Activated naive CD8-positive, alpha-beta T cell treated with anti-CD3 and anti-CD28 coated beads, Interleukin-2, amount 50 U/mL, for 16 hours (primary cell): ENCODE measurements around the gene ZKSCAN1.
"Not testable (repeated sequence)": the region's sequence is repeated elsewhere in the genome, so short reads cannot be mapped to it uniquely, and the experiment has no call there.

Experiments
- DNase-seq: peaks from one replicate; pipeline ENCODE4 v3.0.0-alpha.2; 2020; ENCODE audit warnings: low read depth, low spot score

ZKSCAN1 gene

GRCh38 chr7:100003711-100004661, 11.4 kb upstream of the ZKSCAN1 start:
- DNase-seq = no peak

- DNase-seq = no peak
Observed at GRCh38 chr7:100007887-100008286, 7.5 kb upstream of the ZKSCAN1 start.

- DNase-seq = no peak
Observed at GRCh38 chr7:100008525-100008924, 6.9 kb upstream of the ZKSCAN1 start.

- DNase-seq = not testable (repeated sequence)
Observed at GRCh38 chr7:100009952-100010351, 5.4 kb upstream of the ZKSCAN1 start.

- no peak for DNase-seq
Observed at GRCh38 chr7:100010901-100011300, 4.5 kb upstream of the ZKSCAN1 start.

GRCh38 chr7:100011516-100011915, 3.9 kb upstream of the ZKSCAN1 start:
- no peak for DNase-seq

- not testable (repeated sequence) for DNase-seq
Observed at GRCh38 chr7:100012385-100013327, 2.7 kb upstream of the ZKSCAN1 start.

- no peak for DNase-seq
Observed at GRCh38 chr7:100013328-100013676, 2.1 kb upstream of the ZKSCAN1 start.

GRCh38 chr7:100016215-100016901, 962 bp downstream of the ZKSCAN1 start:
- no peak for DNase-seq

GRCh38 chr7:100017300-100017699, 1.9 kb downstream of the ZKSCAN1 start:
- DNase-seq = no peak

- no peak for DNase-seq
Observed at GRCh38 chr7:100017875-100018274, 2.5 kb downstream of the ZKSCAN1 start.

- DNase-seq = no peak
Observed at GRCh38 chr7:100019908-100020307, 4.5 kb downstream of the ZKSCAN1 start.

- no peak for DNase-seq
Observed at GRCh38 chr7:100021297-100021696, 5.9 kb downstream of the ZKSCAN1 start.

GRCh38 chr7:100022621-100023020, 7.2 kb downstream of the ZKSCAN1 start:
- no peak for DNase-seq

GRCh38 chr7:100023526-100023925, 8.1 kb downstream of the ZKSCAN1 start:
- DNase-seq = no peak

GRCh38 chr7:100024020-100024619, 8.7 kb downstream of the ZKSCAN1 start:
- no peak for DNase-seq

- DNase-seq = no peak
Observed at GRCh38 chr7:100027197-100027596, 11.8 kb downstream of the ZKSCAN1 start.

- no peak for DNase-seq
Observed at GRCh38 chr7:100029596-100029995, 14.2 kb downstream of the ZKSCAN1 start.

- DNase-seq = no peak
Observed at GRCh38 chr7:100033526-100033925, 18.1 kb downstream of the ZKSCAN1 start.

- DNase-seq = no peak
Observed at GRCh38 chr7:100034871-100035510, 19.6 kb downstream of the ZKSCAN1 start.

GRCh38 chr7:100035876-100036275, 20.5 kb downstream of the ZKSCAN1 start:
- DNase-seq = no peak
